NCI-H2227 treated with DMSO at 0.1 percent for 48 hours (cell line): ENCODE data around the gene C2orf72.
"Not testable (repeated sequence)": the region's sequence is repeated elsewhere in the genome, so short reads cannot be mapped to it uniquely, and the experiment has no call there.

ENCODE experiments used
- DNase-seq: peaks from one replicate; lab custom pipeline; 2025; lab: John Stamatoyannopoulos, UW

The C2orf72 gene

GRCh38 chr2:231037202-231037730, at the start of gene C2orf72:
Gene C2orf72, plus strand, starts transcription at chr2:231037523. Its CDS starts 43 bp downstream, at chr2:231037566.
- no peak for DNase-seq

GRCh38 chr2:230989731-230990130, 47.6 kb upstream of the C2orf72 start:
- no peak for DNase-seq

GRCh38 chr2:230990131-230990898, 47.0 kb upstream of the C2orf72 start:
- no peak for DNase-seq

- DNase-seq, result no peak
Observed at GRCh38 chr2:230990899-230991150, 46.5 kb upstream of the C2orf72 start.

- DNase-seq, result no peak
Observed at GRCh38 chr2:230991598-230991997, 45.7 kb upstream of the C2orf72 start.

- no peak for DNase-seq
Observed at GRCh38 chr2:230995821-230996220, 41.5 kb upstream of the C2orf72 start, which contains the start of gene SPATA3. Gene SPATA3, plus strand, starts transcription at chr2:230996121. Its CDS starts 113 bp downstream, at chr2:230996234.

GRCh38 chr2:230996661-230997060, 40.7 kb upstream of the C2orf72 start:
- DNase-seq, result no peak

- no peak for DNase-seq
Observed at GRCh38 chr2:230998882-230999281, 38.4 kb upstream of the C2orf72 start.

GRCh38 chr2:230999477-230999876, 37.8 kb upstream of the C2orf72 start:
- no peak for DNase-seq

- DNase-seq, result no peak
Observed at GRCh38 chr2:231000211-231000904, 37.0 kb upstream of the C2orf72 start.

- no peak for DNase-seq
Observed at GRCh38 chr2:231001036-231001435, 36.3 kb upstream of the C2orf72 start.

GRCh38 chr2:231001921-231002320, 35.4 kb upstream of the C2orf72 start:
- DNase-seq, result no peak

- no peak for DNase-seq
Observed at GRCh38 chr2:231002641-231003040, 34.7 kb upstream of the C2orf72 start.

GRCh38 chr2:231003186-231003585, 34.1 kb upstream of the C2orf72 start:
- no peak for DNase-seq

- not testable (repeated sequence) for DNase-seq
Observed at GRCh38 chr2:231004930-231005329, 32.4 kb upstream of the C2orf72 start.

- no peak for DNase-seq
Observed at GRCh38 chr2:231007286-231008098, 29.8 kb upstream of the C2orf72 start.

GRCh38 chr2:231008131-231008530, 29.2 kb upstream of the C2orf72 start:
- no peak for DNase-seq

- no peak for DNase-seq
Observed at GRCh38 chr2:231009236-231009919, 27.9 kb upstream of the C2orf72 start.

GRCh38 chr2:231010201-231010730, 27.1 kb upstream of the C2orf72 start:
- no peak for DNase-seq

- no peak for DNase-seq
Observed at GRCh38 chr2:231011526-231011925, 25.8 kb upstream of the C2orf72 start.

GRCh38 chr2:231012463-231012862, 24.9 kb upstream of the C2orf72 start:
- DNase-seq, result no peak

- no peak for DNase-seq
Observed at GRCh38 chr2:231013820-231014219, 23.5 kb upstream of the C2orf72 start.
